Heart left ventricle (tissue), 13 donors: ENCODE data around the gene CTAGE1.

Experiments used
- POLR2A ChIP-seq, 2 donors: fragments of 450-650 bp; IDR thresholded peaks; one replicate each; pipeline ENCODE4 v1.6.1; 2017; ENCODE audit warnings: antibody characterized with exemption in 2 of 2, mild to moderate bottlenecking in 2 of 2, moderate library complexity in 2 of 2
- TF ChIP-seq, protein P1 (sequence below), 12 donors: fragments of 200-600 bp; sonication (generic) in 4 of 12; IDR thresholded peaks; one replicate each; pipeline versions ENCODE4 v1.5.0 to v1.8.0; 2018 to 2022; ENCODE audit warnings: antibody characterized with exemption in 12 of 12, mild to moderate bottlenecking in 5 of 12
- donor health status: ischemic (EF 13 %, LVEDD 7.1; RV severe dilation, severe dysfunction).
- donor health status: DM: no; HTN: yes; CAD: no.
- donor health status: DM: no; HTN: no; CAD: no.
- donor health status: ischemic (EF 25% LVEDD 6.9; RV normal size, moderate dysfunction).
- donor health status: ischemic (EF 25% LVEDD 5.7; RV mildly dilated, moderate dysfunction).
- donor health status: ischemic (EF 35%, LVEDD 5.7; RV mildly dilated, moderate dysfunction).
- donor health status: nonischemic (EF 11% LVEDD 7.7; RV severe dilation, severe dysfunction).
- donor health status: DM: yes; HTN: yes; CAD: no.
- donor health status: PGD.
- donor health status: ischemic (EF 29% LVEDD 5.4; RV normal size, mild dysfunction).
- donor health status: nonischemic (EF 23%, LVEDD 6.1; RV moderate dilation, normal function).

DNA sequence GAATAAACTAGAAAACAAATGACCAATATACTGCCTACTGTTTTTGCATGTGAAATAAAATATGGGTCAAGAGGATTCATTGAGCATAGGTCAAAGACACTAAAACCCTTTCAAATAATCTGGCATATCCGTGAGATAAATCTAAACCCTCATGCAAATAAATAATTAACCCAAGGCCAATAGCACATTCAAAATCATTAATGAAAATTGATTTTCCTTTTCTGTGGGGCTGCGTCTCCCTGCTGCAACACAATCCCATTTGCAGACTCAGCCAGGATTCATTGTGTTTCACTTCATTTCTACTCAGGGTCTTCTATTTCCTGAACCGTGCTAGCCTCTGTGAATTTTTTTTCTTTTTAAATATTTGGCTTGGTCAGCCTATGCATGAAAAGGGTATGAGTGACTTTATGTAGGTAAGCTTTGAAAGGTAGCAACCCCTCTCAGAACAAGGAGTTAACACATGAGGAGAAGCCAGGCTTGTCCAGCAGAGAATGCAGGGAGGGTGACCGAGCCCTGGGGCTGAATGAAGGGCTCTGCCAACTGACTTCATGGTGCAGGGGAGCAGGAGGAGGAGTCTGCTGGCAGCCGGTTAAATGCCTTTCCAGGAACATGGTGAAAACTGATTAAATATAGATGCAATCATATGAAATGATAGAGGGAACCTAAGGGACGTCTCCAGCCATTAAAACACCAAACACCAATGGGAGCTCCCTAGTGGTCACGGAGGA, 10.3 kb upstream of the CTAGE1 start:
- TF ChIP-seq, protein P1, sequence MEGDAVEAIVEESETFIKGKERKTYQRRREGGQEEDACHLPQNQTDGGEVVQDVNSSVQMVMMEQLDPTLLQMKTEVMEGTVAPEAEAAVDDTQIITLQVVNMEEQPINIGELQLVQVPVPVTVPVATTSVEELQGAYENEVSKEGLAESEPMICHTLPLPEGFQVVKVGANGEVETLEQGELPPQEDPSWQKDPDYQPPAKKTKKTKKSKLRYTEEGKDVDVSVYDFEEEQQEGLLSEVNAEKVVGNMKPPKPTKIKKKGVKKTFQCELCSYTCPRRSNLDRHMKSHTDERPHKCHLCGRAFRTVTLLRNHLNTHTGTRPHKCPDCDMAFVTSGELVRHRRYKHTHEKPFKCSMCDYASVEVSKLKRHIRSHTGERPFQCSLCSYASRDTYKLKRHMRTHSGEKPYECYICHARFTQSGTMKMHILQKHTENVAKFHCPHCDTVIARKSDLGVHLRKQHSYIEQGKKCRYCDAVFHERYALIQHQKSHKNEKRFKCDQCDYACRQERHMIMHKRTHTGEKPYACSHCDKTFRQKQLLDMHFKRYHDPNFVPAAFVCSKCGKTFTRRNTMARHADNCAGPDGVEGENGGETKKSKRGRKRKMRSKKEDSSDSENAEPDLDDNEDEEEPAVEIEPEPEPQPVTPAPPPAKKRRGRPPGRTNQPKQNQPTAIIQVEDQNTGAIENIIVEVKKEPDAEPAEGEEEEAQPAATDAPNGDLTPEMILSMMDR (IDR thresholded peaks at IDR 0.05), result no peak
- no peak for TF ChIP-seq POLR2A (IDR thresholded peaks at IDR 0.05)
